ENCODE data around the gene RAB40B.

DNA sequence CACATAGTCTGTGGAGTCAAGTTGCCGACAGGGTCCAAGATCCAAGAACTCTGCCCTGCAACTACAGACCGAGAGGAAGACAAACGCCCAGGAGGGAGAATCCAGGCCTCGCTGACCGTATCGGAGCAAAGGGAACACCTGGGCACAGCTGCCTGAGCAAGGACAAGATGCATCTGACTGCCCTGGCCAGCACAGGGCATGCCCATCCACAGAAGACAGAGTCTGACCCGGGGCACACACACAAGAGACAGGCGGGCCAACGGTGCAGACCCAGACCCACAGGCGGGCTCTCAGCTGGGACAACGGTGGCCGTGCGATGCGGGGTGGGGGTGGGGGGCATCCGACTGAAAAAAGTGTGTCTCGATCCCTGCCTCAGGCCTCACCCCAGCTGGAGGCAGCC, 6.2 kb downstream of the RAB40B start:
- no peak for TF ChIP-seq POLR2A (IDR thresholded peaks at IDR 0.05)
- no peak for TF ChIP-seq CTCF (IDR thresholded peaks at IDR 0.05)

All from breast epithelium (tissue), 3 donors.